Panc1 (cell line): ENCODE results near the gene RGS9. TPM values are rescaled to one million over a fixed set of nuclear protein-coding genes. Genes with fewer than 3 reads are reported as not detected.

ENCODE experiments used
- ATAC-seq: fragments of 200-7000 bp; cut with Tn5 transposase; 2 replicates; pipeline ENCODE4 v1.9.1; 2020; ENCODE audit warnings: mild to moderate bottlenecking, moderate library complexity
- BruUV-seq: library from RNA; stranded (reverse); fragments of 400-500 nt; replicated peaks from 2 replicates; lab custom pipeline; 2021; lab: Mats Ljungman, UMichigan
- CTCF ChIA-PET: fragments of 300-600 bp; sonication (Branson Sonifier 250); formaldehyde crosslinking; loops from one replicate; lab custom pipeline; 2022; ENCODE audit warnings: antibody characterized with exemption; lab: Charles Lee
- POLR2A ChIA-PET: fragments of 300-600 bp; sonication (Branson Sonifier 250); formaldehyde crosslinking; loops from one replicate; lab custom pipeline; 2022; ENCODE audit warnings: antibody characterized with exemption; lab: Charles Lee
- DNase-seq: peaks from one replicate; pipeline ENCODE4 v3.0.0-alpha.2; 2010; ENCODE audit warnings: low read depth, low spot score
- H3K27ac ChIP-seq: 2 replicates; pipeline ENCODE4 v1.5.1; 2011; ENCODE audit warnings: mild to moderate bottlenecking, low read length, inconsistent platforms
- H3K27me3 ChIP-seq: fragments of 200-500 bp; sonication (Bioruptor generic); 2 replicates; pipeline ENCODE4 v1.6.0; 2014; ENCODE audit warnings: low read length, inconsistent platforms; ENCODE audit not compliant: control insufficient read depth, insufficient read depth
- H3K36me3 ChIP-seq: fragments of 200-500 bp; sonication (Bioruptor generic); 2 replicates; pipeline ENCODE4 v1.5.1; 2014; ENCODE audit warnings: inconsistent platforms, mild to moderate bottlenecking, low read length, moderate library complexity; ENCODE audit not compliant: control insufficient read depth, insufficient read depth
- H3K4me1 ChIP-seq: 2 replicates; pipeline ENCODE4 v1.5.1; 2011; ENCODE audit warnings: inconsistent platforms, mild to moderate bottlenecking, low read length, moderate library complexity; ENCODE audit not compliant: control insufficient read depth, insufficient read depth
- H3K4me3 ChIP-seq, 2 experiments: 2 replicates each; pipeline ENCODE4 v1.5.1; 2011 to 2012; ENCODE audit warnings: low read depth in 2 of 2, low read length in 2 of 2, mild to moderate bottlenecking in 2 of 2, inconsistent platforms in 1 of 2, moderate library complexity in 1 of 2
- H3K9me3 ChIP-seq: fragments of 200-500 bp; sonication (Bioruptor generic); 2 replicates; pipeline ENCODE4 v1.5.1; 2014; ENCODE audit warnings: low read depth, mild to moderate bottlenecking, inconsistent platforms, low read length, moderate library complexity; ENCODE audit not compliant: control insufficient read depth, insufficient read depth
- POLR2AphosphoS5 ChIP-seq: IDR thresholded peaks from 2 replicates; pipeline ENCODE4 v1.6.1; 2012; ENCODE audit warnings: mild to moderate bottlenecking, low read depth, low read length, moderate library complexity
- REST ChIP-seq, 2 experiments: IDR thresholded peaks; 2 replicates each; pipeline ENCODE4 v1.6.1; 2011 to 2012; ENCODE audit warnings: low read depth in 2 of 2, control low read depth in 1 of 2, low read length in 1 of 2, mild to moderate bottlenecking in 1 of 2, moderate library complexity in 1 of 2; ENCODE audit not compliant: insufficient read depth in 1 of 2
- SIN3A ChIP-seq: IDR thresholded peaks from 2 replicates; pipeline ENCODE4 v1.6.1; 2012; ENCODE audit warnings: low read depth, mild to moderate bottlenecking, low read length, moderate library complexity, borderline replicate concordance; ENCODE audit not compliant: insufficient read depth
- TCF7L2 ChIP-seq: IDR thresholded peaks from 2 replicates; pipeline ENCODE4 v1.6.1; 2011; ENCODE audit warnings: mild to moderate bottlenecking, low read depth, low read length, inconsistent platforms
- in situ Hi-C: cut with HindIII; loops from 2 replicates; pipeline ENCODE4 v1.10.0; 2016; ENCODE audit warnings: low sequenced_read_pairs, low pct_unique_long_range_greater_than_20kb
- intact Hi-C: fragments of 100-400 bp; cut with micrococcal nuclease; formaldehyde crosslinking; loops from one replicate; pipeline ENCODE4 v1.10.0; 2022; ENCODE audit not compliant: unreplicated experiment
- total RNA-seq: library from RNA; stranded (reverse); gene quantifications from one replicate; pipeline ENCODE4 v1.2.1, GENCODE V29; 2021; ENCODE audit not compliant: unreplicated experiment
- TF ChIP-seq, protein P1 (sequence below): fragments of 450-650 bp; IDR thresholded peaks from 2 replicates; pipeline ENCODE4 v1.5.1; 2017; ENCODE audit warnings: mild to moderate bottlenecking

RGS9 gene
- total RNA-seq, 1 experiment from 2014 or later: 3.3 TPM

- BruUV-seq: no TSS peak
- no peaks in the 10 kb centered on the region; the same call in 1 of the 2 replicates for H3K27me3 ChIP-seq
- TF ChIP-seq, protein P1, sequence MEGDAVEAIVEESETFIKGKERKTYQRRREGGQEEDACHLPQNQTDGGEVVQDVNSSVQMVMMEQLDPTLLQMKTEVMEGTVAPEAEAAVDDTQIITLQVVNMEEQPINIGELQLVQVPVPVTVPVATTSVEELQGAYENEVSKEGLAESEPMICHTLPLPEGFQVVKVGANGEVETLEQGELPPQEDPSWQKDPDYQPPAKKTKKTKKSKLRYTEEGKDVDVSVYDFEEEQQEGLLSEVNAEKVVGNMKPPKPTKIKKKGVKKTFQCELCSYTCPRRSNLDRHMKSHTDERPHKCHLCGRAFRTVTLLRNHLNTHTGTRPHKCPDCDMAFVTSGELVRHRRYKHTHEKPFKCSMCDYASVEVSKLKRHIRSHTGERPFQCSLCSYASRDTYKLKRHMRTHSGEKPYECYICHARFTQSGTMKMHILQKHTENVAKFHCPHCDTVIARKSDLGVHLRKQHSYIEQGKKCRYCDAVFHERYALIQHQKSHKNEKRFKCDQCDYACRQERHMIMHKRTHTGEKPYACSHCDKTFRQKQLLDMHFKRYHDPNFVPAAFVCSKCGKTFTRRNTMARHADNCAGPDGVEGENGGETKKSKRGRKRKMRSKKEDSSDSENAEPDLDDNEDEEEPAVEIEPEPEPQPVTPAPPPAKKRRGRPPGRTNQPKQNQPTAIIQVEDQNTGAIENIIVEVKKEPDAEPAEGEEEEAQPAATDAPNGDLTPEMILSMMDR: no peak
- TF ChIP-seq SIN3A: no peak
- in situ Hi-C loops (no loop called here), intact Hi-C loops (no loop called here)
- DNase-seq: no peak
- CTCF ChIA-PET: no interaction called here
- ATAC-seq: no peak
- POLR2A ChIA-PET: no interaction called here
- no peaks in the 10 kb centered on the region for H3K4me1 ChIP-seq
- no peak overlapping the region for H3K4me3 ChIP-seq
- no peaks in the 10 kb centered on the region for H3K9me3 ChIP-seq
- H3K36me3 ChIP-seq: no peaks in the 10 kb centered on the region
- H3K27ac ChIP-seq: no peak overlapping the region
Measured at GRCh38 chr17:65227637-65228036, 90.5 kb downstream of the RGS9 start.

DNA sequence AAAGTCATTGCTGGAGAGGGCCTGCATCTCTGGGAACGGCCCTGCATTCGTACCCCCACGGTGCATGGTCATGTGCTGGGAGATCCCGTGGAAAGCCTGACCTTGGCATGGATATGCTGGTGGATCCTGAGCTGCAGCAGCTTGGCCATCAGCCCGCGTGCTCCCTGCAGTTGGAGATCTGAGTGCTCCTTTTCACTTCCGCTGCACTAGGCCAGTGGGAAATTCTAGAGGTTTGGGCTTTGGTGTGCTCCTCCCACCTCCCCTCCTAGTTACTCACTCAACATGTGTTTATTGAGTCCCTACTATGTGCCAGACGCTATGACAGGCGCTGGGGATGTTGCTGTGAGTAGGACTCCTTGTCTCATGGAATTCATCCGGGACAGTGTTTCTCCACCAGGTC is 91.1 kb downstream of the RGS9 start:
- Histone ChIP-seq H3K4me1 (no peaks in the 10 kb centered on the region), H3K4me3 (no peak overlapping the region), H3K27me3 (no peaks in the 10 kb centered on the region; the same call in 1 of the 2 replicates), H3K36me3 (no peaks in the 10 kb centered on the region), H3K27ac (no peak overlapping the region), H3K9me3 (no peaks in the 10 kb centered on the region)
- in situ Hi-C loops (no loop called here), intact Hi-C loops (no loop called here)
- DNase-seq (no peak), ATAC-seq (no peak)
- TF ChIP-seq SIN3A (no peak), REST (IDR thresholded peaks at IDR 0.05; ENCODE audit: insufficient read depth in 1 of 2, low read depth in 2 of 2, low read length in 1 of 2) (no peak), TCF7L2 (no peak), POLR2AphosphoS5 (no peak)
- TF ChIP-seq, protein P1: no peak
- BruUV-seq: no TSS peak
- CTCF ChIA-PET: no interaction called here
- POLR2A ChIA-PET: no interaction called here
